GM19438 (cell line): Measurements from ENCODE around the gene CCDC183.
"Not testable (repeated sequence)": the region's sequence is repeated elsewhere in the genome, so short reads cannot be mapped to it uniquely, and the experiment has no call there.

Experiments used
- ATAC-seq: cut with Tn5 transposase; IDR thresholded peaks from one replicate; pipeline ENCODE4 v1.9.1; 2021; ENCODE audit warnings: low read depth; ENCODE audit not compliant: unreplicated experiment

The CCDC183 gene

DNA sequence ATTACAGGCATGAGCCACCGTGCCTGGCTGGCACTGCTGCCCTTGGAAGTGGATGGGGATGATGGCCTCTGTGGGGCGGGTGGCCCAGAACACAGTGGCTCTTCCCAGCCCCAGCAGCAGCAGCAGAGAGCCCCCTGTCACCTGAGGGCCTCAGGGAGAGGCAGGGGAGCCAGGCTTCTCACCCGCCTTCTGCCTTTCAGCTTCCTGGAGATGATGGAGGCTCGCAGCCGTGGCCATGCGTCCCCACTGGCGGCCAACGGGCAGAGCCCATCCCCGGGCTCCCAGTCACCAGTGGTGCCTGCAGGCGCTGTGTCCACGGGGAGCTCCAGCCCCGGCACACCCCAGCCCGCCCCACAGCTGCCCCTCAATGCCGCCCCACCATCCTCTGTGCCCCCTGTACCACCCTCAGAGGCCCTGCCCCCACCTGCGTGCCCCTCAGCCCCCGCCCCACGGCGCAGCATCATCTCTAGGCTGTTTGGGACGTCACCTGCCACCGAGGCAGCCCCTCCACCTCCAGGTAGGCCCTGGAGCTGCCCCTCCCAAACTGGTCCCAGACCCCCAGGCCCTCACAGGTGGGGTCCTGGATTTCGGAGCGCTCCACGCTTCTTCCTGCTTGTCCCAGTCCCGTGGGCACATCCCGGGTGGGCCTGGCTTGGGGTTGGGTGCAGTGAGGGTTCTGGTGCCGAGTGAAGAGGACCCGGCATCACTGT is 41.2 kb downstream of the CCDC183 start:
- no peak for ATAC-seq

DNA sequence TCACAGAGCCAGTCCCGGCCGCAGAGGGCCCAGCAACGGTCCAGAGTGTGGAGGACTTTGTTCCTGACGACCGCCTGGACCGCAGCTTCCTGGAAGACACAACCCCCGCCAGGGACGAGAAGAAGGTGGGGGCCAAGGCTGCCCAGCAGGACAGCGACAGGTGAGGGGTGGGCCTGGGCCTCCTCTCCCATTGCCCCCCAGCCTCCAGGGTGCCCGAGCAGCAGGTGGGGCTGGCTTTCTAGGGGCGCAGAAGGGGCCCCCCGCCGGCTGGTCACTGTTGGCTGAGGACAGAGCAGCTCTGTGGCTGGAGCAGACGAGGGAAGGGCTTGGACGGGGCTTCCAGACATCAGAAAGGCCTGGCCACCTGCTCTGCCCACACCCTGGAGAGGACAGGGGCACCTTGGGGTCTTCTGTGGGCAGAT is 41.7 kb downstream of the CCDC183 start:
- not testable (repeated sequence) for ATAC-seq

DNA sequence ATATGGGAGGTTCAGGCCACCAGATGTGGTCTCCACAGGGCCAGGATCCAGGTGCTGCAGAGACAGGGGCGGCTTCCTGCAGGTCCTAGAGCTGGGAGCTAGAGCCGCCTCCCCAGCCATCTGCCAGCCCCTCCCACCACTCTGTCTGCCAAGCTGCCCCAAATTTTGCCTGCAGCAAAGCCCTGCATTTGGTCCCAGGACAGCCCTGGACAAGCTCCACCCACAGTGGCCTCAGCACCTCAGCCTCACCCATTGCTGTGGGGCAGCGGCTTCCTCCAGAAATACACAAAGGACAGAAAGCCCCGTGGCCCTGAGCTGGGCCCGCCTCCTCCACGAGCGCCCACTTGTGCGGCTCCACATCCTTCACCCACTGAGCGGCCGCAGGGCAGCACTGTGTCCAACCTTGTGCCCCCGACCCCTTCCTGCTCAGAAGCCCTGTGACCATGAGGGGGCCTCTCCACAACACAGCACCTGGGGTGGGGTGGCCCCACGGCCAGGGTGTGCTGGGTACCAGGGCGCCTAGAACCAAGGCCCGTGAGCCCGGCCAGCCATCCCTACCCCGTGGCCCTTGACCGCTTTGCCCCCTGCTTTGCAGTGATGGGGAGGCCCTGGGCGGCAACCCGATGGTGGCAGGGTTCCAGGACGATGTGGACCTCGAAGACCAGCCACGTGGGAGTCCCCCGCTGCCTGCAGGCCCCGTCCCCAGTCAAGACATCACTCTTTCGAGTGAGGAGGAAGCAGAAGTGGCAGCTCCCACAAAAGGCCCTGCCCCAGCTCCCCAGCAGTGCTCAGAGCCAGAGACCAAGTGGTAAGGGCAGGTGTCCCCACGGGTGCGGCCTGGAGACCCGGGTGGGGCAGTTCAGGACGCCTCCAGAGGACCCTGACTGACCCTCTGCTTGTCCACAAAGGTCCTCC is 42.4 kb downstream of the CCDC183 start:
- no peak for ATAC-seq

DNA sequence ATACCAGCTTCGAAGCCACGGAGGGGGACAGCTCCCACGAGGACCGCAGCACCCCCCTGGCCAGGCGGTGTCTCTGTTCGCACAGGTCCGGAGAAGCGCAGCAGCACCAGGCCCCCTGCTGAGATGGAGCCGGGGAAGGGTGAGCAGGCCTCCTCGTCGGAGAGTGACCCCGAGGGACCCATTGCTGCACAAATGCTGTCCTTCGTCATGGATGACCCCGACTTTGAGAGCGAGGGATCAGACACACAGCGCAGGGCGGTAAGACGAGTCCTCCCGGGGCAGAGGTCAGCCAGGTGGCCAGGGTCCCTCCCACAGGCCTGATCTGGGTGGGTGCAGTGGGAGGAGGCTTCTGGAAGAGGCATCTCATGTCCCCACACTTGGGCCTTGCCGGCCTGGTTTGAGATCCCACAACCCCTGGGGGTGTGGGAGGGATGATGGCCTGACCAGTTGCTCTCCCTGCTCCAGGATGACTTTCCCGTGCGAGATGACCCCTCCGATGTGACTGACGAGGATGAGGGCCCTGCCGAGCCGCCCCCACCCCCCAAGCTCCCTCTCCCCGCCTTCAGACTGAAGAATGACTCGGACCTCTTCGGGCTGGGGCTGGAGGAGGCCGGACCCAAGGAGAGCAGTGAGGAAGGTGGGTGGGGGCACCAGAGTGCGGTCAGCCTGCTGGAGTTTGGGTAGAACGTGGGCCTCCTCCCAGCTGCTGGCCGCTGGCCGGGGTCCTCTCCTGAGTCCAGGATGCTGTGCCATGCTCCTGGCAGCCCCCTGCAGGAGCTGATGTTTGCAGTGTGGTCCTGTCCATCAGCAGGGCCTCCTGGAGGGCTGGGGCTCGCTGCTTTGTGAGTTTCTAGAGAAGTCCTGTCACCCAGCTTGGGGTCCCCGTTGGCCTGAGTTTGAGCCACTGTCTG is 43.3 kb downstream of the CCDC183 start:
- ATAC-seq = no peak

DNA sequence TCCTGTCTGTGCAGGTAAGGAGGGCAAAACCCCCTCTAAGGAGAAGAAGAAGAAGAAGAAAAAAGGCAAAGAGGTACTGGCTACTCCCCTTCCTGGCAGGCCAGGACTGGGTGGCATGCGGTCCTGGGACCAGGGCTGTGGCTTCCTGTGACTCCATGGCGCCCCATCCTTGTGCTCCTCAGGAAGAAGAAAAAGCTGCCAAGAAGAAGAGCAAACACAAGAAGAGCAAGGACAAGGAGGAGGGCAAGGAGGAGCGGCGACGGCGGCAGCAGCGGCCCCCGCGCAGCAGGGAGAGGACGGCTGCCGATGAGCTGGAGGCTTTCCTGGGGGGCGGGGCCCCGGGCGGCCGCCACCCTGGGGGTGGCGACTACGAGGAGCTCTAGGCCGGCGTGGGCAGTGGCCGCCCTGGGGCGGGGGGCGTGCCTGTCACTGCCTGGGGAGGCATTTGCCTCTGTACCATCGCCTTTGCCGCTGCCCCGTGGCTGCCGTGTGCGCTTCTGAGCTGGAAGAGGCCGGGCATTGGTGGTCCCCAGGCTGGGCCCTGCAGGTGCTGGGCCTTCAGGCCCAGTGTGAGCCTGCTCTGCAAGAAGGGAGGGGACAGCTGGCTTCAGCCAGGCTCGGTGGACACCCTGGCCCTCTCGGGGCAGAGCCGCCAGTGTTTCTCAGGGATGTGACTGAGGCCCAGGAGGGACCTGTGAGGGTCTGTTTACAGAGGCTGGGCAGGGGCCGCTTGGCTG is 44.2 kb downstream of the CCDC183 start:
- ATAC-seq = no peak

DNA sequence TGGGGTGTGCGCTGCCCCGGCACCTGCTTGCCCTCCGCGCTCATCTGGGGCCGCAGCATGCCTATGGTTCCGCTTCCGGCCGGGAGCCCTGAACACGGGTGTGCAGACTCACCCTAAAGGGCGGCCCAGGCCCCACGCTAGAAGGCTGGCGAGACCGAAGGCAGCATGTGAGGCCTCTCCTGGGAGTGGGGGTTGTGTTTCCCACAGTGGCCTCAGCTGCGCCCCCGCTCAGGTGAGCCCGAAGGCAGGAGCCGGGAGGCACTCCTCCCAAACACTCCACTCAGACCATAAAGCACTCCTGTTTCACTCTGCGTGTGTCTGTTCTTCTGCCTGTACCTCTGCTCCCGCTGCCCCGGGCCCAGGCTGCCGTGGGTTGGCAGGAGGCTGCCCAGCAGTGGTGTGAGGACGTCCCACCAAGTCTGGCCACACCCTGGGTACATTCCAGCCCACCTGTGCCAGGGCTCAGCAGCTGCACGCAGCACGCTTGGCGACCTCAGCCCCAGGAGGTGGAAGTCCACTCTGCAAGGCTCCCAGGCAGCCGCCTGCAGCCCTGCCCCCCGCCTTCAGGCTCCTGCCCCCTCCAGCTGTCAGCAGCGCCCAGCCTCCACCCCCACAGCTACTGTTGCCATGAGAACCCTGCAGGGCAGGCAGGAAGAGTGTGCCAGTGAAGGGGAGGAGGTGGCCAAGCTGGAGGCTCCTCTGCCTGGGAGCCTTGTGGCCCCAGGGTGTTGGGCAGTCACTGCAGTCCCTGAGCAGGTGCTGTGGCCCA is 44.9 kb downstream of the CCDC183 start:
- no peak for ATAC-seq

DNA sequence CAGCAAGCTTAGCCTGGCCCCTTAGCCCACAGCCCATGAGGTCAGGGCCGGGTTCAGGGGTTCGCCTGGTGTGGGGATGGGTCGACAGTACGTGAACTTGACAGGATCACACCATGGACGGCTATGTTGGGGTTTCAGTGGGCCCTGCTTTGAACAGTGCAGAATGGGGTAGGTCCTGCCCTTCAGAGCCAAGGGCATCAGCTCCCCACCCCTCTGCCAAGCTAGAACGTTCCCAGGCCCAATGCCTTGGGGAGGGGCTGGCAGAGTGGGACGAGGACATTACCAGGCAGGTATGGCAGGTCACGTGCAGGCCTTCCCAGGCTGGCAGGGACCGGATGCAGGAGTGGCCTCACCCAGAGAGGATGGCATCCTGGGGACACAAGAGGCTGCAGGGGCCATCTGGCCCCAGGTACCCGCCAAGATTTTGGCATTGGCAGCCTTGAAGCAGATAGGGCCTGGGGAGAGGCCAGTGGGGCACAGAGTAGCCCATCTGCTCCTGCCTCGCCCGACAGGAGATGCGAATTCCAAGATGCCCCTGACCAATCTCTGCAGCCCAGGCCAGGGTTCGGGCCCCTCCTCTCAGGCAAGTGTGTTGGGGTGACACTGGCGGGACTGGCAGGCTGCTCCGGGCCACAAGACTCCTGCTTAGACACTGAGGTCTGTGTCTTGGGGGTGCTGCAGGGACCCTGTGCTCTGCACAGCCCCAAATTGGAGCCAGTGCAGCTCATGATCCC is 45.7 kb downstream of the CCDC183 start:
- ATAC-seq = not testable (repeated sequence)

DNA sequence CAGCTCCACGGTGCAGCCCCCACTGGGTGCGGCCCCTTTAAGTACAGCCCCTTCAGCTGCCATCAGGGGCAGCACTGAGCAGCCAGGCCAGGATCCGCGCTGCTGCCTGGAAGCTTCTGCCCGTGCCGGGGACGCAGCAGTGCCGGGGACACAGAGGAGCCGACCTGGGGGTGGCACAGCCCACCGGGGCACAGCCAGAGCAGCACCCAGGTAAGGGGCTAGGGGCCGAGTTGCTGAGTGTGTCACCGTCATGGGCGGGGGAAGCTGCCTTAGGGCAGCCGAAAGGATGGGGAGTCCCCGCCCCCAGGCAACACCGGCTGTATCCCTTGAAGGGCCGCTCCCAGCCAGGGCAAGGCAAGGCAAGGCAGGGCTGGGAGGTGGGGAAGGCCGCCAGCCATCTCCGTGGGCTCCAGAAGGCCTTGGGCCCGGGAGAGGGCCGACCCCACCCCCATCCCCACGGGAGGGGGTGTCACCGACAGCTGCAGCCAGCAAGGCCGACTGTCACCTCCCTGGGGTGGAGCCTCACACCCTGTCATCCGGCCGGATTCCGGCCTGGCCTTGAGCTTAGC is 46.3 kb downstream of the CCDC183 start, which contains the start of gene AJM1:
AJM1 (plus strand) TSS at position 99 of the 569 bp plus-strand sequence. CDS start 1,937 bp downstream, outside the sequence.
- ATAC-seq = peak; percentile 64

DNA sequence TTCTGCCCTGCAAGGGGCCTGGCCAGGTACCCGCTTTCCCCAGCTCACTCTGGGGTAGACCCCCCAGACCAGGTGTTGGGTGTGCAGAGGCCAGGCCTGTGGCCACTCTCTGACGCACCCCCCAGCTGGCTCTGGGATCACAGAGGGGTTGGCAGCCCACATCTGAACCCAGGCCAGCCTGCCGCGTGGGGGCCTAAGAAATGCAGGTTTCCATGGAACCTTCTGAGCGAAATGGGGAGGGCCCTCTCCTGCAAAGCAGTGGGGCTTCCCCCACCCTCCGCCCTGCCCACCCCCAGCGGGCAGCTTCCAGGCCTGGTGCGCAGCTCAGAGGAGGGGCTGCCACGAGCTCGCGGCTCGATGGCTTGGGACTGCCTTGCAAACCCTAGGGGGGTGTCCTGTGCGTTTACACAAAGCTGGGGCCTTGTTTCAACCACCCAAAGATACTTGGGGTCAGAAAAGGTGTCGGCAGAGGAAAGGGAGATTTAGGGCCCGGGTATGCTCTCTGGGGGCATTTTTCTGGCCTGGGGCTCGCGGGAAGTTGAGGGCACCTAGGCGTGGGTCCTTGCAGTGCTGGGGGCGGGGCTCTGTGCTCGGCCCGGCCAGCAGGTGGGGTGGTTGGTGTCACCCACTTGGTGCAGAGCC is 47.1 kb downstream of the CCDC183 start:
- ATAC-seq = not testable (repeated sequence)

DNA sequence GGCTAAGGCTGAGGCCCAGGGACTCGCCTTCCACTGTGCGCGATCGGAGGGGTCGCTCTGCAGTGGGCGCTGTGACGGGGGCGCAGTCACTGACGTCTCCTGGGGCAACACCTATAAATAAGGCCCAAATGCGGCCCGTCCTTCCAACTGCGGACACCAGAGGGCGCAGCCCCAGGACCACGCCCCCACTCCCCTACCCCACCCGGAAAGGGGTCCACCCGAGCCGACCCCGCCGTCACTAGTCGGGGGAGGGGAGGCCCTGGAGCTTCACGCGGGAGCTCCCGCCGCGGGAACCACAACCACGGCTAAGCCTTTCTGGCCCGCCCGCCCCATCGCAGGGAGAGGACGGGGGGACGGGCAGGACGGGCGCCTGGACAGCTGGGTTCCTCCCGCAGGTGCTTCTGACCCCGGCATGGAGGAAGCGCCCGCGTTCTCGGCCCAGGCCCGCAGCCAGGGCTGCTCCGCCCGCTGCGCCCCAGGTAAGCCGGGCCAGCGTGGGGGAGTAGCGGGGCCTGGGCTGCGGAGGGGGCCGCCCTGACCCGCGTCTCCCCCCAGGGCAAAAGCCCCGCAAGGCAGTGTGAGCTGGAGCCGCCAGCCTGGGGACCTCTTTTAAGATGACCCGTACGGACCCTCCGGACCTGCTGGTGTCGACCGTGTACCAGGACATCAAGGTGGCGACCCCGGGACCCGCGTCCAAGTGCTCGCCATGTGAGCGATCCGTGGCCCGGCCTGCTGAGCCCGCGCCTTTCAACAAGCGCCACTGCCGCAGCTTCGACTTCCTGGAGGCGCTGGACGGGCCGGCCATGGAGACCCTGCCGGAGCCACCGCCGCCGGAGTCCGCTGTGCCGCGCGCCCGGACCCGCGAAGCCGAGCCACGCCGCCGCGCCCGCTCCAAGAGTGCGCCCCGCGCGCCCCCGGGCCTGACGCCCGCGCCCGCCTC is 47.9 kb downstream of the CCDC183 start:
- not testable (repeated sequence) for ATAC-seq

DNA sequence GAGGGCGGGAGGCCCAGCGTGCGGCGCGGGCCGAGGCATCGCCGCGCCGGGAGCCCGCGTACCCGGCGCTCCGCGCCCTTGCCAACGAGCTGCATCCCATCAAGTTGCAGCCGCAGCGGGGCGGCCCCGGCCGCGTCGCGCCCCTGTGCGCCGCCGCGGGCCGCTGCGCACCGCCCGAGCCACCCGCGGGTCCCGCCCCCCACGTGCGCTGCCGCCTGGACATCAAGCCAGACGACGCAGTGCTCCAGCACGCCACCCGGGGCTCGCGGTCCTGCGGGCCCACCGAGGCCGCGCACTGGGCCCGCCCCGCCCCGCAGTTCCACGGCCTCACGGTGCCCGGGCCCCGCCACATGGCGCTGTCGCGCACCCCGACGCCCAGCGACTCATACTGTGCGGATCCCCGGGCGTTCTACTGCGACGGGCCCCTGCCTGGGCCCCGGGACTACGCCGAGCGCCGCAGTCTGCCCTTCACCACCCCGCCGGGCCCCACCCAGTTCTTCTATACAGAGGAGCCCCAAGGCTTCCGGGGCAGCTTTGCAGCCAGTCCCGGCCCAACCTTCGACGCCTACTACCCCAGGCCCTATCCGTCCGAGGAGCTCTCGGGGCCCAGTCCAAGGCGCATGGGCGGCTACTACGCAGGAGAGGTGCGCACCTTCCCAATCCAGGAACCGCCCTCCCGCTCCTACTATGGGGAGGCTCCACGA is 48.8 kb downstream of the CCDC183 start:
- no peak for ATAC-seq

DNA sequence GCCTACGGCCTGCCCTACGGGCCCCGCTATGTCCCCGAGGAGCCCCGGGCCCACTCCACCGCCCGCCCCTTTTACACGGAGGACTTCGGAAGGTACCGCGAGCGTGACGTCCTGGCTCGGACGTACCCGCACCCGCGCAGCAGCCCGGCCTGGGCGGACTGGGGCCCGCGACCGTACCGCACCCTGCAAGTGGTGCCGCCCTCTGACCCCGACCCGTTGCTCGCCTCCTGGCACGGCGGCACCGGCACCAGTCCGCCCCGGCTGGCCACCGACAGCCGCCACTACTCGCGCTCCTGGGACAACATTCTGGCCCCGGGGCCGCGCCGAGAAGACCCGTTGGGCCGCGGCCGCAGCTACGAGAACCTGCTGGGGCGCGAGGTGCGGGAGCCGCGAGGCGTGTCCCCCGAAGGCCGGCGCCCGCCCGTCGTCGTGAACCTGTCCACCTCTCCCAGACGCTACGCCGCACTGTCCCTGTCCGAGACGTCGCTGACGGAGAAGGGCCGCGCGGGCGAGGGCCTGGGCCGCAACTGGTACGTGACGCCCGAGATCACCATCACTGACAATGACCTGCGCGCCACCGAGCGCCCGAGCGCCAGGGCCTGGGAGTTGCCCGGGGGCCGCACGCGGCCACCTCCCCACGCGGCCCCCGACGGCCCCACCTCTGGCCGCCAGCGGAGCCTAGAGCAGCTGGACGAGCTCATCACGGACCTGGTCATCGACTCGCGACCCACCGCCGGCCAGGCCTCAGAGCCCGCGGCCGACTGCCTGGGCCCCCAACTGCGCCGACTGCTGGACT is 49.5 kb downstream of the CCDC183 start:
- ATAC-seq = no peak

DNA sequence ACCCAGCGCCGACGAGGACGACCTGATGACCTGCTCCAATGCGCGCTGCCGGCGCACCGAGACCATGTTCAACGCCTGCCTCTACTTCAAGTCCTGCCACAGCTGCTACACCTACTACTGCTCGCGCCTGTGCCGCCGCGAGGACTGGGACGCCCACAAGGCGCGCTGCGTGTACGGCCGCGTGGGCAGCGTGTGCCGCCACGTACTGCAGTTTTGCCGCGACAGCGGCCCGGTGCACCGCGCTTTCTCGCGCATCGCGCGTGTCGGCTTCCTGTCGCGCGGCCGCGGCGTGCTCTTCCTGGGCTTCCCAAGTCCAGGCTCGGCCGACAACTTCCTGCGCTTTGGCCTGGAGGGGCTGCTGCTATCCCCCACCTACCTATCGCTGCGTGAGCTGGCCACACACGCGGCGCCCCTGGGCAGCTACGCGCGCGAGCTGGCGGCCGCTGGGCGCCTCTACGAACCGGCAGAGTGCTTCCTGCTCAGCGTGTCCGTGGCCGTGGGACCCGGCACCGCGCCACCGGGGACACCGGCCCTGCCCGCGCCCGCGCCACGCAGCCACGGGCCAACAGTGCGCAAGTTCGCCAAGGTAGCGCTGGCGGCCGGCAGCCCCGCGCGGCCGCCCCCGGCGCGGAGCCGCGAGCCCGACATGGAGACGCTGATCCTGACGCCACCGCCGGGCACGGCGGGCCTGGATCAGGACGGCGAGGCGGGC is 50.4 kb downstream of the CCDC183 start:
- no peak for ATAC-seq

DNA sequence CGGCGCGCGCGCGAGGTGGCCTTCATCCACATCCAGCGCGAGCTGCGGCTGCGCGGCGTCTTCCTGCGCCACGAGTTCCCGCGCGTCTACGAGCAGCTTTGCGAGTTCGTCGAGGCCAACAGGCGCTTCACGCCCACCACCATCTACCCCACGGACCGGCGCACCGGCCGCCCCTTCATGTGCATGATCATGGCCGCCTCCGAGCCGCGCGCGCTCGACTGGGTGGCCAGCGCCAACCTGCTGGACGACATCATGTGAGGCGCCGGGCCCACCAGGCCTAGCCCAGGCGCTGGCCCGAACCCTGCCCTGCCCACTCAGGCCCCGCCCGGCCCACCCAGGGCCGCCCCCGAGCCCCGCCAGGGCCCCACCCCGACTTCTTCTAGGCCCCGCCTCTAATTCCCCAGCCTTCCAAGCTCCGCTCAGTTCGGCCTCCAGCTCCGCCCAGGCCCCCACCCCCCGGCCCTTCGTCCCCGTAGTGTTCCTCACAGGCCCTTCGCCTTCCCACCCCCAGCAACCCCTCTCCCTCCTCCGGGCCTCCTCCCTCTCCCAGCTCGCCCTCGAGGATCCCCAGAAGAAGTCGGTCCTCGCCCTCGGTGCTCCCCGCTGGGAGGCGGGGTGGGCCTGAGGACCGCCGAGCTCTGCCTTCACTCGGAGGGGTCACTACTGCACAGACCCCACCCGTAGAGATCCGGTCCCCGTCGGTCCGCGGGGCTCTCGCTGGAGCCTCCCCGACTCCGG is 51.1 kb downstream of the CCDC183 start:
- no peak for ATAC-seq
